OCI-LY3 (cell line): ENCODE results near the gene AQP9.

Source experiments
- H2AFZ ChIP-seq: fragments of 200-600, 300-600 bp; shearing (Covaris generic); 2 replicates; pipeline ENCODE4 v1.6.0; 2014; ENCODE audit warnings: antibody characterized with exemption, low read depth, low read length
- H3K27ac ChIP-seq: fragments of 200-600, 300-600 bp; sonication (generic); 2 replicates; pipeline ENCODE4 v1.5.1; 2014; ENCODE audit warnings: mild to moderate bottlenecking, low read length, moderate library complexity, mixed read lengths
- H3K27me3 ChIP-seq: fragments of 200-600, 300-600 bp; sonication (generic); 2 replicates; pipeline ENCODE4 v1.6.1; 2014; ENCODE audit warnings: low read depth, low read length, mixed read lengths
- H3K36me3 ChIP-seq: fragments of 200-600, 300-600 bp; sonication (generic); replicated peaks from 2 replicates; pipeline ENCODE3; 2014; ENCODE audit warnings: low read depth, low read length, mixed read lengths
- H3K4me1 ChIP-seq: fragments of 300-600, 200-600 bp; sonication (generic); 2 replicates; pipeline ENCODE4 v1.6.1; 2014; ENCODE audit warnings: low read length, mixed read lengths
- H3K4me2 ChIP-seq: fragments of 200-600, 300-600 bp; sonication (generic); 2 replicates; pipeline ENCODE4 v1.6.1; 2014; ENCODE audit warnings: low read length, mixed read lengths
- H3K4me3 ChIP-seq: fragments of 300-600, 200-600 bp; sonication (generic); 2 replicates; pipeline ENCODE4 v1.5.1; 2014; ENCODE audit warnings: antibody characterized with exemption, mild to moderate bottlenecking, low read length, moderate library complexity
- H3K79me2 ChIP-seq: fragments of 300-600, 200-600 bp; shearing (Covaris generic); 2 replicates; pipeline ENCODE4 v1.6.1; 2014; ENCODE audit warnings: mild to moderate bottlenecking, low read length, mixed read lengths
- H3K9ac ChIP-seq: fragments of 300-600, 200-600 bp; shearing (Covaris generic); 2 replicates; pipeline ENCODE4 v1.6.0; 2014; ENCODE audit warnings: mild to moderate bottlenecking, low read length, moderate library complexity
- H3K9me3 ChIP-seq: fragments of 200-600, 300-600 bp; shearing (Covaris generic); 2 replicates; pipeline ENCODE4 v1.6.1; 2014; ENCODE audit warnings: low read length, mixed read lengths; ENCODE audit not compliant: insufficient read depth
- H4K20me1 ChIP-seq: fragments of 200-600, 300-600 bp; sonication (generic); 2 replicates; pipeline ENCODE4 v1.6.1; 2016; ENCODE audit warnings: low read length, mixed read lengths; ENCODE audit not compliant: insufficient read depth
- CTCF ChIP-seq: fragments of 200-600, 300-600 bp; sonication (generic); IDR thresholded peaks from 2 replicates; pipeline ENCODE4 v1.5.1; 2014; ENCODE audit warnings: antibody characterized with exemption, low read length, low read depth
- EZH2phosphoT487 ChIP-seq: fragments of 200-600 bp; shearing (Covaris generic); IDR thresholded peaks from 2 replicates; pipeline ENCODE4 v1.6.1; 2018; ENCODE audit warnings: antibody characterized with exemption, mixed run types, low read depth

Gene AQP9

DNA sequence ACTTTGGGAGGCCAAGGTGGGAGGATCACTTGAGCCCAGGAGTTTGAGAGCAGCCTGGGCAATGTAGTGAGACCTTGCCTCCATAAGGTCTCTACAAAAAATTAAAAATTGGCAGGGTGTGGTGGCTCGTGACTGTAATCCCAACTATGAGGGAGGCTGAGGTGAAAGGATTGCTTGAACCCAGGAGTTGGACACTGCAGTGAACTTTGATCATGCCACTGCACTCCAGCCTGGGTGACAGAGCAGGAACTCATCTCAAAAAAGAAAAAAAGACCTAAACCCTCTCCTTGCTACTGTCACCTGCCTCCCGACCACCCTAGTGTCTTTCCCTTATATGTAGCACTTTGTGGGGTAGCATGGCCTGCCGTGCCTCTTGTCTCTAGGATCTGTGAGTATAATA lies 23.8 kb upstream of the AQP9 start:
- no peaks in the 10 kb centered on the region for H3K36me3 ChIP-seq
- no peak overlapping the region for H3K27ac ChIP-seq
- H3K9me3 ChIP-seq = no peaks in the 10 kb centered on the region
- no peak overlapping the region for H3K4me2 ChIP-seq
- peaks cover 9% of the 10 kb centered on the region for H3K27me3 ChIP-seq
- no peak for TF ChIP-seq CTCF
- TF ChIP-seq EZH2phosphoT487 = no peak
- no peaks in the 10 kb centered on the region for H3K4me1 ChIP-seq
- no peaks in the 10 kb centered on the region for H4K20me1 ChIP-seq
- no peak overlapping the region for H2AFZ ChIP-seq
- H3K9ac ChIP-seq = no peak overlapping the region
- H3K4me3 ChIP-seq = no peak overlapping the region
- no peaks in the 10 kb centered on the region for H3K79me2 ChIP-seq

GRCh38 chr15:58114812-58115211 lies 23.4 kb upstream of the AQP9 start:
- H3K4me3 ChIP-seq = no peak overlapping the region
- no peaks in the 10 kb centered on the region for H3K4me1 ChIP-seq
- no peak overlapping the region for H3K4me2 ChIP-seq
- H2AFZ ChIP-seq = no peak overlapping the region
- no peaks in the 10 kb centered on the region for H3K36me3 ChIP-seq
- no peak overlapping the region for H3K27ac ChIP-seq
- H4K20me1 ChIP-seq = no peaks in the 10 kb centered on the region
- no peak for TF ChIP-seq CTCF
- no peak for TF ChIP-seq EZH2phosphoT487
- H3K79me2 ChIP-seq = no peaks in the 10 kb centered on the region
- H3K9me3 ChIP-seq = no peaks in the 10 kb centered on the region
- no peak overlapping the region for H3K9ac ChIP-seq
- H3K27me3 ChIP-seq = peaks cover 4% of the 10 kb centered on the region

DNA sequence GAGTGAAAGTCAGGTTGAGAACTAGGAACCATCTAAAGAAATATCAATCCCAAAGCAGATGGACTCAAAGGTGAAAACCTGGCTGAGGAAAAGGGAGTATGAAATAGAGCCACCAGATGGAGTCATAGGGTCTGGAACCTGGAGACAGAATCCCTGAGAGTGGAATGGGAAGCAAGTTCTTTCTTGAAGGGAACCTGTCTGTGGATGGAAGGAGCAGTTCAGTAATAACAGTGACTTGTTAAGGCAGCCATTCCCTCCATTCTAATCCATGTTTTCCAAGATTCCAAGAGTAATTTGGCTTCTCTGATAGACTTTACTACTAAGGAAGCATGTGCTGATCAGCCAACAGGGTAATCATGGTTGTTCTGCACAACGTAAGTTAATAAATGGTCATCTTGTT lies 22.5 kb upstream of the AQP9 start:
- TF ChIP-seq CTCF = peak; percentile 25; the same call in 1 of the 2 replicates
- no peak for TF ChIP-seq EZH2phosphoT487
- H3K9ac ChIP-seq = no peak overlapping the region
- H3K36me3 ChIP-seq = no peaks in the 10 kb centered on the region
- H3K27ac ChIP-seq = no peak overlapping the region
- H3K27me3 ChIP-seq = no peaks in the 10 kb centered on the region
- H3K4me2 ChIP-seq = no peak overlapping the region
- H3K9me3 ChIP-seq = no peaks in the 10 kb centered on the region
- H4K20me1 ChIP-seq = no peaks in the 10 kb centered on the region
- H3K4me1 ChIP-seq = no peaks in the 10 kb centered on the region
- H2AFZ ChIP-seq = no peak overlapping the region
- H3K4me3 ChIP-seq = no peak overlapping the region
- H3K79me2 ChIP-seq = no peaks in the 10 kb centered on the region

DNA sequence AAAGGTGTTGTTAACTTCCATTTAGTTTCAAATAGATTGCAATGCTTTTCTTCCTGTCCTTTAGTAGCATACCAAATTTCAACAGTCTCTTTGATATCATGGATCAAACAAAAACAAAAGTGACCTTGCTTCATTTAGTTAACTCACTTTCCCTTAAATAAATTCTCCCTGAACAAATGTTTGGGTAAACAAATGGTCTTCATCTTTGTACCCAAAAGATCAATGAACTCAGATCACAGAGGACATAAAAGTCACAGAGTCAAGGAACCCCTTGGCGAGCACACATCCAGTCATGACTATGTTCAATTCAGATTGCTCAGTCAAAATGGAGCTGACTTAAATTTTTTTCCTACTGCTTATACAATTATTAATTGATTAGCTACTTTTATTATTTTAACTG lies 20.6 kb upstream of the AQP9 start:
- H3K4me3 ChIP-seq = no peak overlapping the region

More for the DNA sequence above, 20.6 kb upstream of the AQP9 start:
- Histone ChIP-seq H3K27me3 (no peaks in the 10 kb centered on the region), H2AFZ (no peak overlapping the region), H3K4me2 (no peak overlapping the region), H3K79me2 (no peaks in the 10 kb centered on the region), H3K9me3 (no peaks in the 10 kb centered on the region), H3K36me3 (no peaks in the 10 kb centered on the region), H3K27ac (no peak overlapping the region), H4K20me1 (no peaks in the 10 kb centered on the region), H3K4me1 (no peaks in the 10 kb centered on the region), H3K9ac (no peak overlapping the region)
- TF ChIP-seq CTCF (no peak), EZH2phosphoT487 (no peak)
